Right lobe of liver (tissue), 4 donors: ENCODE results near the gene FTO.

ENCODE experiments used
- CTCF ChIP-seq, 4 donors: fragments of 200-600 bp in 3 of 4; fragments of 450-650 bp in 1 of 4; IDR thresholded peaks; one replicate each; pipeline versions ENCODE4 v1.5.1 to v1.8.0; 2016 to 2022; ENCODE audit warnings: antibody characterized with exemption in 4 of 4, mild to moderate bottlenecking in 2 of 4
- POLR2A ChIP-seq: fragments of 450-650 bp; IDR thresholded peaks from one replicate; pipeline ENCODE4 v1.6.1; 2017; ENCODE audit warnings: antibody characterized with exemption, mild to moderate bottlenecking
- donor health status: DM: no; HTN: no; CAD: no.
- donor health status: DM: no; HTN: no; CAD: no.
- donor health status: DM: no; HTN: yes; CAD: no.

- no peak for TF ChIP-seq CTCF (IDR thresholded peaks at IDR 0.05)
- no peak for TF ChIP-seq POLR2A
Observed at GRCh38 chr16:53817117-53817755, 113.3 kb downstream of the FTO start.
